ENCODE data around the gene ACADVL.

ACADVL gene

GRCh38 chr17:7217113-7217987 lies 2.4 kb upstream of the ACADVL start:
- no peak for DNase-seq (ENCODE audit: low spot score)

- DNase-seq (ENCODE audit: low spot score), result no peak
Observed at GRCh38 chr17:7218166-7218565, 1.6 kb upstream of the ACADVL start.

GRCh38 chr17:7218758-7219157 lies 980 bp upstream of the ACADVL start:
- DNase-seq (ENCODE audit: low spot score), result no peak

- DNase-seq (ENCODE audit: low spot score), result no peak
Observed at GRCh38 chr17:7219229-7219811, 418 bp upstream of the ACADVL start.

- no peak for DNase-seq (ENCODE audit: low spot score)
Observed at GRCh38 chr17:7220593-7221277, 997 bp downstream of the ACADVL start.

- no peak for DNase-seq (ENCODE audit: low spot score)
Observed at GRCh38 chr17:7221278-7222092, 1.7 kb downstream of the ACADVL start.

- DNase-seq (ENCODE audit: low spot score), result no peak
Observed at GRCh38 chr17:7222093-7222971, 2.6 kb downstream of the ACADVL start.

GRCh38 chr17:7222972-7223292 lies 3.2 kb downstream of the ACADVL start:
- no peak for DNase-seq (ENCODE audit: low spot score)

- no peak for DNase-seq (ENCODE audit: low spot score)
Observed at GRCh38 chr17:7223375-7223774, 3.6 kb downstream of the ACADVL start.

- DNase-seq (ENCODE audit: low spot score), result no peak
Observed at GRCh38 chr17:7224110-7224509, 4.4 kb downstream of the ACADVL start.

GRCh38 chr17:7224661-7225111 lies 4.9 kb downstream of the ACADVL start:
- no peak for DNase-seq (ENCODE audit: low spot score)

- no peak for DNase-seq (ENCODE audit: low spot score)
Observed at GRCh38 chr17:7225711-7226331, 6.1 kb downstream of the ACADVL start.

GRCh38 chr17:7226721-7227710 lies 7.3 kb downstream of the ACADVL start:
- no peak for DNase-seq (ENCODE audit: low spot score)

- no peak for DNase-seq (ENCODE audit: low spot score)
Observed at GRCh38 chr17:7228920-7229319, 9.2 kb downstream of the ACADVL start.

GRCh38 chr17:7229504-7229903 lies 9.8 kb downstream of the ACADVL start:
- DNase-seq (ENCODE audit: low spot score), result no peak

GRCh38 chr17:7232114-7232513 lies 12.4 kb downstream of the ACADVL start:
- no peak for DNase-seq (ENCODE audit: low spot score)

- no peak for DNase-seq (ENCODE audit: low spot score)
Observed at GRCh38 chr17:7233701-7234082, 14.0 kb downstream of the ACADVL start.

GRCh38 chr17:7234083-7234951 lies 14.6 kb downstream of the ACADVL start, which contains the start of gene DVL2:
Gene DVL2 (minus strand): TSS chr17:7234517. CDS start chr17:7234262, 255 bp downstream.
- peak; percentile 95 for DNase-seq (ENCODE audit: low spot score)

Measured in globus pallidus (tissue), 1 donor.